HG03045 (cell line): ENCODE measurements around the gene CDYL2.
A peak's percentile ranks its signal among the peaks of the same experiment; 100 is the strongest.
"Not testable (repeated sequence)": the region's sequence is repeated elsewhere in the genome, so short reads cannot be mapped to it uniquely, and the experiment has no call there.

ENCODE experiments used
- ATAC-seq: cut with Tn5 transposase; IDR thresholded peaks from one replicate; pipeline ENCODE4 v1.9.1; 2021; ENCODE audit warnings: mild to moderate bottlenecking, moderate library complexity; ENCODE audit not compliant: unreplicated experiment

The CDYL2 gene

GRCh38 chr16:80804526-80805383 lies at the start of gene CDYL2:
TSS of gene CDYL2 (minus strand) at chr16:80804598. CDS start at chr16:80804173, 425 bp downstream.
- peak; percentile 81 for ATAC-seq

GRCh38 chr16:80852261-80852872 lies 48.0 kb upstream of the CDYL2 start:
- no peak for ATAC-seq

- no peak for ATAC-seq
These were observed 47.4 kb upstream of the CDYL2 start for GRCh38 chr16:80851831-80852230.

- no peak for ATAC-seq
These were observed 46.4 kb upstream of the CDYL2 start for GRCh38 chr16:80850757-80851156.

GRCh38 chr16:80848862-80849261 lies 44.5 kb upstream of the CDYL2 start:
- ATAC-seq, result no peak

- ATAC-seq, result no peak
These were observed 42.3 kb upstream of the CDYL2 start for GRCh38 chr16:80846680-80847079.

GRCh38 chr16:80846275-80846674 lies 41.9 kb upstream of the CDYL2 start:
- no peak for ATAC-seq

- ATAC-seq, result no peak
These were observed 40.0 kb upstream of the CDYL2 start for GRCh38 chr16:80844395-80844794.

GRCh38 chr16:80841231-80841630 lies 36.8 kb upstream of the CDYL2 start:
- ATAC-seq, result no peak

- ATAC-seq, result no peak
These were observed 33.2 kb upstream of the CDYL2 start for GRCh38 chr16:80837533-80838147.

- no peak for ATAC-seq
These were observed 32.4 kb upstream of the CDYL2 start for GRCh38 chr16:80836846-80837245.

- no peak for ATAC-seq
These were observed 31.8 kb upstream of the CDYL2 start for GRCh38 chr16:80836202-80836601.

GRCh38 chr16:80831039-80831438 lies 26.6 kb upstream of the CDYL2 start:
- no peak for ATAC-seq

GRCh38 chr16:80828495-80828894 lies 24.1 kb upstream of the CDYL2 start:
- no peak for ATAC-seq

- no peak for ATAC-seq
These were observed 22.6 kb upstream of the CDYL2 start for GRCh38 chr16:80827007-80827406.

GRCh38 chr16:80825365-80825758 lies 21.0 kb upstream of the CDYL2 start:
- ATAC-seq, result no peak

- no peak for ATAC-seq
These were observed 20.4 kb upstream of the CDYL2 start for GRCh38 chr16:80824623-80825364.

- ATAC-seq, result no peak
These were observed 15.6 kb upstream of the CDYL2 start for GRCh38 chr16:80819988-80820387.

- no peak for ATAC-seq
These were observed 12.0 kb upstream of the CDYL2 start for GRCh38 chr16:80816356-80816755.

GRCh38 chr16:80815278-80815677 lies 10.9 kb upstream of the CDYL2 start:
- not testable (repeated sequence) for ATAC-seq

- no peak for ATAC-seq
These were observed 8.2 kb upstream of the CDYL2 start for GRCh38 chr16:80812593-80812992.
